Measurements from ENCODE around the gene DDX24. TPM values are rescaled to one million over a fixed set of nuclear protein-coding genes. Genes with fewer than 3 reads are reported as not detected.

DDX24 gene
- polyA plus RNA-seq, 3 donors, result 51.2 to 68.0 (median 53.8) TPM

DNA sequence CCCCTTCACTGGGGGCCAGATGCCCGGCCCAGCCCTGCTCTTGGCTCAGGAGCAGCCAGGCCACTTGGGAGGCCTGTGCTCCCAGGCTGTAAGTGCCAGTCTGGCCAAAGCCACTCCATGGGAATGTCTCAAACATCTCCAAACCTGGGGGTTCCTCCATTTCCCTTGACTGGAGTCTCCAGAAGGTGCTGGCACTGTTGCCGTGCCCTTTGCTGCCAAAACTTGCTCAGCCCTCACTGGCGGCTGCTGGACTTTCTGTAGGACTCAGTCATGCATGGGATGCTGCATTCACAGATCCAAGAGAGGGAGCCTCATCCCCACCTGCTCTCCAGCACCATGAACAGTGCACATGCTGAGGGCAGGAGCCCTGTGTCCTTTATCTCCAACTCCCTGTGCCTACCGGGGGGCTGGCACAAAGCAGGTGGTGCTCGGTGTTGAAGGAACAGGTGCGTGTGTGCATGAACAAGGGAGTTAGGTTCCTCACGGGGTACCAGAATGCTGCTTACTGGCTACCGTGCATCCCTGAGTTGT is 64.5 kb downstream of the DDX24 start:
- peaks cover 0 to 3% of the 10 kb centered on the region in 2 donors for H3K4me1 ChIP-seq (ENCODE audit: control insufficient read depth in 1 of 2, insufficient read depth in 2 of 2, low read length in 2 of 2)
- Mint-ChIP-seq H3K36me3 (no peaks in the 10 kb centered on the region), H3K27me3 (ENCODE audit: low read depth in 3 of 3) (peaks cover 0 to 5% (median 2%) of the 10 kb centered on the region in 3 donors), H3K4me1 (peaks cover 10% of the 10 kb centered on the region), H3K9me3 (no peaks in the 10 kb centered on the region), H3K27ac (no peak overlapping the region), H3K4me3 (no peak overlapping the region)
- no peaks in the 10 kb centered on the region for H3K27me3 ChIP-seq (ENCODE audit: control insufficient read depth in 2 of 2, insufficient read depth in 2 of 2, low read length in 2 of 2)
- DNase-seq, result no peak
- H3K9me3 ChIP-seq (replicated peaks in 1 of 2; ENCODE audit: control insufficient read depth in 1 of 2, insufficient read depth in 1 of 2, low read length in 2 of 2), result no peaks in the 10 kb centered on the region
- no peak overlapping the region for H3K4me2 ChIP-seq (replicated peaks; ENCODE audit: extremely low read depth, low read length, poor library complexity, severe bottlenecking)
- TF ChIP-seq, protein P1, sequence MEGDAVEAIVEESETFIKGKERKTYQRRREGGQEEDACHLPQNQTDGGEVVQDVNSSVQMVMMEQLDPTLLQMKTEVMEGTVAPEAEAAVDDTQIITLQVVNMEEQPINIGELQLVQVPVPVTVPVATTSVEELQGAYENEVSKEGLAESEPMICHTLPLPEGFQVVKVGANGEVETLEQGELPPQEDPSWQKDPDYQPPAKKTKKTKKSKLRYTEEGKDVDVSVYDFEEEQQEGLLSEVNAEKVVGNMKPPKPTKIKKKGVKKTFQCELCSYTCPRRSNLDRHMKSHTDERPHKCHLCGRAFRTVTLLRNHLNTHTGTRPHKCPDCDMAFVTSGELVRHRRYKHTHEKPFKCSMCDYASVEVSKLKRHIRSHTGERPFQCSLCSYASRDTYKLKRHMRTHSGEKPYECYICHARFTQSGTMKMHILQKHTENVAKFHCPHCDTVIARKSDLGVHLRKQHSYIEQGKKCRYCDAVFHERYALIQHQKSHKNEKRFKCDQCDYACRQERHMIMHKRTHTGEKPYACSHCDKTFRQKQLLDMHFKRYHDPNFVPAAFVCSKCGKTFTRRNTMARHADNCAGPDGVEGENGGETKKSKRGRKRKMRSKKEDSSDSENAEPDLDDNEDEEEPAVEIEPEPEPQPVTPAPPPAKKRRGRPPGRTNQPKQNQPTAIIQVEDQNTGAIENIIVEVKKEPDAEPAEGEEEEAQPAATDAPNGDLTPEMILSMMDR (IDR thresholded peaks at IDR 0.05), result no peak
- no peaks in the 10 kb centered on the region for H3K79me2 ChIP-seq (ENCODE audit: insufficient read depth, low read length)
- no peak overlapping the region for H3K27ac ChIP-seq (ENCODE audit: low read depth in 1 of 2, low read length in 2 of 2)
- no peaks in the 10 kb centered on the region for H4K20me1 ChIP-seq (ENCODE audit: insufficient read depth, low read length)
- H3K4me3 ChIP-seq (replicated peaks in 1 of 3; ENCODE audit: low read depth in 2 of 3, low read length in 3 of 3), result no peak overlapping the region
- no peaks in the 10 kb centered on the region for H3K36me3 ChIP-seq (replicated peaks in 1 of 2; ENCODE audit: control insufficient read depth in 1 of 2, insufficient read depth in 2 of 2, low read length in 2 of 2)
- WGBS (ENCODE audit: insufficient coverage), result 98% methylated on average over 7 of the region's 8 CpGs
- intact Hi-C loops (cut with micrococcal nuclease), result no loop called here
- H2AFZ ChIP-seq (ENCODE audit: insufficient read depth, low read depth, low read length, poor library complexity, severe bottlenecking), result no peak overlapping the region
- no peak overlapping the region for H3K9ac ChIP-seq (ENCODE audit: insufficient read depth, low read length, poor library complexity, severe bottlenecking)

DNA sequence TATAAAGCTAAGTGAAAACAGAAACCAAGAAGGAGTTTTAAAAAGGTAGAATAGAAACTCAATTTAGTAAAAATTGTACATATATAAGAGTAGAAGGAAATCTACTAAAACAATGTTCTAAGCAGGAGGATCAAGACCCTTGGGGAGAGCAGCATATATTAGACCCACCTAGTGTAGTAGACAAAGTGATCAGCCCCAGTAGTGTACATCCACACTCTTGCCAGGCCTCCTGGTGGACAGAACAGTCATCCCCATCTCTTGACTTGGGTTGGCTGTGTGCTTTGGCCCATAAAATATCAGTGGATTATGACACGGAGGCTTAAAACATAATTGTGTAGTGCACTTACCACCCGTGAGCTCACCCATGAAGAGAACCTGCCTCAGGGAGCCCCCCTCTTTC is 65.8 kb downstream of the DDX24 start:
- H3K27me3 Mint-ChIP-seq (ENCODE audit: low read depth in 3 of 3), result peaks cover 2 to 11% (median 3%) of the 10 kb centered on the region in 3 donors

More for the DNA sequence above, 65.8 kb downstream of the DDX24 start:
- Histone ChIP-seq H3K9ac (ENCODE audit: insufficient read depth, low read length, poor library complexity, severe bottlenecking) (no peak overlapping the region), H4K20me1 (ENCODE audit: insufficient read depth, low read length) (no peaks in the 10 kb centered on the region), H3K4me3 (replicated peaks in 1 of 3; ENCODE audit: low read depth in 2 of 3, low read length in 3 of 3) (no peak overlapping the region), H3K9me3 (replicated peaks in 1 of 2; ENCODE audit: control insufficient read depth in 1 of 2, insufficient read depth in 1 of 2, low read length in 2 of 2) (no peaks in the 10 kb centered on the region), H3K27me3 (ENCODE audit: control insufficient read depth in 2 of 2, insufficient read depth in 2 of 2, low read length in 2 of 2) (no peaks in the 10 kb centered on the region), H3K4me1 (ENCODE audit: control insufficient read depth in 1 of 2, insufficient read depth in 2 of 2, low read length in 2 of 2) (peaks cover 0 to 3% of the 10 kb centered on the region in 2 donors), H3K4me2 (replicated peaks; ENCODE audit: extremely low read depth, low read length, poor library complexity, severe bottlenecking) (no peak overlapping the region), H3K36me3 (replicated peaks in 1 of 2; ENCODE audit: control insufficient read depth in 1 of 2, insufficient read depth in 2 of 2, low read length in 2 of 2) (no peaks in the 10 kb centered on the region), H3K27ac (ENCODE audit: low read depth in 1 of 2, low read length in 2 of 2) (no peak overlapping the region), H2AFZ (ENCODE audit: insufficient read depth, low read depth, low read length, poor library complexity, severe bottlenecking) (no peak overlapping the region), H3K79me2 (ENCODE audit: insufficient read depth, low read length) (no peaks in the 10 kb centered on the region)
- no CpG with 5 or more reads among the region's 2 CpGs for WGBS (ENCODE audit: insufficient coverage)
- peaks cover 8% of the 10 kb centered on the region for H3K4me1 Mint-ChIP-seq
- no peak for DNase-seq
- TF ChIP-seq, protein P1 (IDR thresholded peaks at IDR 0.05), result no peak
- H3K36me3 Mint-ChIP-seq, result no peaks in the 10 kb centered on the region
- H3K27ac Mint-ChIP-seq, result no peak overlapping the region
- no peaks in the 10 kb centered on the region for H3K9me3 Mint-ChIP-seq
- intact Hi-C loops (cut with micrococcal nuclease), result no loop called here
- no peak overlapping the region for H3K4me3 Mint-ChIP-seq

All from CD14-positive monocyte (primary cell).